ENCODE data around the gene CDK14.

The CDK14 gene

GRCh38 chr7:90856351-90857070 is 260.4 kb downstream of the CDK14 start:
- DNase-seq = no peak

- no peak for DNase-seq
These were observed 261.5 kb downstream of the CDK14 start for GRCh38 chr7:90857603-90858002.

DNA sequence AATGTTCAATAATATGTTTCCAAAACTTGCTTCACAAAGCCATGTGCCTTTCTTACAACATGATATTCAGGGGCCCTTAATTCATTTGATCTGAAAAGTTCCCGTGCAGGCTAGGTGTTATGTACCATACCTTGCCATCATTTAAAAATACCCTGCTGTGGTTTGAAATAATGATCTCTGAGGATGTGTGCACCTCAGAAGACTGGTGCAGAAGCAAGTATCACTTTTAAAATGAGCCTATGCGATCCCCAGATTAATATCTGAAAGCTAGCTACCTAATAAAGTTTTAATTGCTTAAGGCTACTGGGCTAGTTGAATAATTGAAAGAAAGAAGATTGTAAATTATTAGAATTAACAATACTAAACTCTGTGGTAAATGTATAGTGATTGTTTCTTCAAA is 262.4 kb downstream of the CDK14 start:
- DNase-seq = no peak

- DNase-seq = no peak
These were observed 263.4 kb downstream of the CDK14 start for GRCh38 chr7:90859521-90859920.

- no peak for DNase-seq
These were observed 268.0 kb downstream of the CDK14 start for GRCh38 chr7:90864088-90864487.

DNA sequence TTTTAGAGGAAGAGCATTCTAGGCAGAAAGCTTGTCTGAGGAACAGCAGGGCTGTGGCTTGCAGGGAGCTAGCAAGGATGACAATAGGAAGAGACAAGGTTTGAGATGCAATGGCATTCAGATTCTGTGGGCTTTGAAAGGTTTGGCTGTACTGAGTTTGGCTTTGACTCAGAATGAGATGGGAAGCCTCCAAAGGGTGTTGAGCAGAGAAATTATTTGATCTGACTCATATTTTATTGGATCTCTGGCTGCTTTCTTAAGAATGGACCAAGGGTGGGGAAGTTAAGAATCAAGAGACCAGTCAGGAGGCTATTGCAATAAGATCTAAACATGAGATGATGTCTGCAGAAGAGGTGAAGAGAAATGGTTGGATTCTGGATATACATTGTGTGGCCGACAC is 273.2 kb downstream of the CDK14 start:
- no peak for DNase-seq

DNA sequence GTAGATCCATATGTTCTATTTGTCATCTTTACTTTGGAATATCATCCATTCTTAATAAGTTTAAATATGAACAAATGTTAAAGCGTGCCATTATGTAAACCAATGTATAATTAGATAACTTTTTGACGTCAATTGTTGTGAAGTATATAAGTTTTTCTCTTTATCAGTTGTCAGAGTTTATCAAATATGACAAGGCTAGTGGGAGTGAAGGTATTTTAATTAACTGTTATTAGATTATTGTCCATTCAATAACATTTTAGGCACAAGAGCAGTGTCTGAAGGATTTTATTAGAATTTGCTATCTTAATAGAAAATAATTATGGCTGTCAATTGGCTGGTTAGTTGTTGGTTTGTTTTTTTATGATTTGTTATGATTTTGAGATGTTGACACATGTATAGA is 280.6 kb downstream of the CDK14 start:
- no peak for DNase-seq

DNA sequence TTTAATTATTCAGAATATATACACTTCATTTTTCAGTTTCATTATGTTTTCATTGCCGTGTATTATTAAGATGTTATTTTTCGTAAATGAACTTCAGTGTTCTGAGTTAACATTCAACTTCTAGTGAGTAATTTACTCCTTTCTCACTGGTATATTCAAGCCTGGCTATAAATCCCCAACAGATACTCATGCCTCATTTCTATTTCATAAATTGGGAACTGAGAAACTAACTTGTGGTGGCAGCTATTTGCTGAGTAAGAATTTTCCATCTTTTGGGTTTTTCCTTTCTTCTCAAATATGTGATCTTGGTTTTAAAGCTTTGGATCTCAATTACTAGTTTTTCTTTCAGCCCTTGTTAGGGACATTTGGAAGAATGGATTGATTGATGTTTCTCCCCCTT is 281.1 kb downstream of the CDK14 start:
- DNase-seq = no peak

- no peak for DNase-seq
These were observed 283.8 kb downstream of the CDK14 start for GRCh38 chr7:90879924-90880323.

DNA sequence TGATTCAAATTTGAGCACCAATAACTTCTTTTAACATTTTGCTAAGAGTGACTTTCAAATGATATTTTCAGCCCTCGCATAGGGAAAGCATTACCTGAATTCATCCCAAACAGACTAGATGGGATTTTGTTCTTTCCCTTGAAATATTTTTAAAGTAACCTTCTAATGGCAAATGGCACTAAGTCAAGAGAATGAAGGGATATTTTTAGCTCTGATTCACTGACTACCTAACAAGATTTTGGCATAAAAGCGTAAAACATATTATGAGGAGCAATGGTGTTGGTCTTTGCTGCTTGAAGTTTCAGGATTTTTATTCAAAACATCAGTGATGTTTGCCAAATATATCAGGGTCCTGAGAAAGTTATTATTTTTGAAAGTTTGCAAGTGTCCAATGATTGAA is 290.3 kb downstream of the CDK14 start:
- DNase-seq = no peak

- DNase-seq = no peak
These were observed 293.1 kb downstream of the CDK14 start for GRCh38 chr7:90889210-90889609.

DNA sequence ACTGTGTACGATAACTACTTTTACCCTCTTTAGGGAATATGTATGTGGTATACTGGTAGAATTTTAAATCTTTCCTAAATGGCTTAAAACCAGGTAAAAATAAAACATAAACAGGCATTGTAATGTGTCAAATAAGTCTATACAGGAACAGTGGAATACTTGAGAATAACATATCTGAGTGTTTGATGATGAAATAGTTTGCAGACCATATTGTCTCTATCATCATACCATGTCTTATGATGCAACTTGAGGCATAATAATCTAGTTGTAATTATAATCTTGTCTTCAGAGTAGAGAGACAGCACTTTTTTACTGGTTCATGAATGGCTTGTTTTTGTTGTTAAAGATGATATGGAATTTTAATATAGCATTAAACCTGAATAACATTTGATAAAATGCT is 293.5 kb downstream of the CDK14 start:
- DNase-seq = no peak

DNA sequence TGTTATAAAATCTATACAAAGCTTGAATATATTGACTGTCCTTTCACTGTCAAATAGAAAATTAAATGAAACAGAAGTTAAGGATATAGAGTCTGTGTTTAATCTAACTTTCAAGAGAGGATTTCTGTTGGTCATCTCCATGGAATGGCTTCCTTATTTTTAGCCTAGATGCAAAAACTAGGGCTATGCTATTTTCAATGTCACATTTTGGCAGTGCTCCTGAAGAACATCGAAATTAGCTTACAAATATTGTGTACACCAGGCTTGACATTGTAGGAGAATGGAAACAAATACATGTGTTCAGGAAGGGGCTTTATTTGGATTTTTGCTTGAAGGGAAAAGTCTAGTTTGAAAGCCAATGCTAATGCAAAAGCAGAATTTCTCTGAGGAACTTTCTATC is 295.4 kb downstream of the CDK14 start:
- DNase-seq = no peak

DNA sequence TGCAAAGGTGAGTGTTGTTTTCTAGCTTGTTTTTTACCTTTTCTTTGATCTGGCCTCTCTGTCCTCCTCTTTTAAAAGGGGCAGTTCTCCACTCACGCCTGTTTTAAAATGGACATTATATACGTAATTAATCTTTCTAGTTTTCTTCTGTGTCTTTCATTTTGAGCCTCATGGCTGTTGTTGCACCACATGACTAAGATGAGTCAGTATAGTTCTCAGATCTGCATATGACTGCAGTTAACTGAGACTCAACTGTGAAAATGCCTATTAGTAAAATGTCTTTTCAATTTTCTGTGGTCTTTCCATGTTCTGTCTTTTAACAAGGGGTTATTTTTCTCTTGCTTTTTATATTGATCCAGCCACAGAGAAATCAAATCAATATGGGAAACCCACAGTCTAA is 296.1 kb downstream of the CDK14 start:
- no peak for DNase-seq

DNA sequence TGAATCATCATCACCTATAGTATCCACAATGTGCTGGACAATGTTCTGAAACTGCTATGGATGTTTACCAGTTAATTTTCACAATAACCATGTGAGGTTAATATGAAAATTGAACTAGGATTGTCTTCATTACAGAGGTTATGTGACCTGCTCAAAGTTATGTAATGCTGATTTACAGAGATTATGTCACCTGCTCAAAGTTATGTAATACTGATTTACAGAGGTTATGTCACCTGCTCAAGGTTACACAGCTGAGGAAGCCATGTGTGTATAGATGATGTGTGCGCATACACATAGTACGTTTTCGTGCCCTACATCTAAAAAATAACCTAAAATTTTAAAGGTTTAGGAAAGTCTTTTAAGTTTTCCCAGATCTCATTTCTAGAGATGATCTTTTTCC is 298.0 kb downstream of the CDK14 start:
- no peak for DNase-seq

DNA sequence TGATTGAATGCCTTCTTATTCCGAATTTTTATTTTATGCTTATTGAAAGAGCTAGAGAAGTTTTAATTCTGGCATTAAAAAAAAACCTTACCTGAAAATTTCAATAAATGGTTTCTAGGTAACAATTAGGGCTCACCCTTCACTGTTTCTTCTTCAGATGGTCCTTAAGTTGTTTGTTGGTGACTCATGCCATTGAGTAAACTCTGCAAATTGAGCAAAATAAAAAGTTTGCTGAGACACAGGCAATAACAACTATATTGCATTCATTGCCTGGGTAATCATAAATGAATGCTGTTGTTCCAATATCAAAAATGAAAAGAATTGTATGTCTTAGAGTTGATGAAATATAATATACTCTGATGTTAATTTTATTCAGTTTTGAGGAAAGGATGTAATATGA is 300.3 kb downstream of the CDK14 start:
- no peak for DNase-seq

DNA sequence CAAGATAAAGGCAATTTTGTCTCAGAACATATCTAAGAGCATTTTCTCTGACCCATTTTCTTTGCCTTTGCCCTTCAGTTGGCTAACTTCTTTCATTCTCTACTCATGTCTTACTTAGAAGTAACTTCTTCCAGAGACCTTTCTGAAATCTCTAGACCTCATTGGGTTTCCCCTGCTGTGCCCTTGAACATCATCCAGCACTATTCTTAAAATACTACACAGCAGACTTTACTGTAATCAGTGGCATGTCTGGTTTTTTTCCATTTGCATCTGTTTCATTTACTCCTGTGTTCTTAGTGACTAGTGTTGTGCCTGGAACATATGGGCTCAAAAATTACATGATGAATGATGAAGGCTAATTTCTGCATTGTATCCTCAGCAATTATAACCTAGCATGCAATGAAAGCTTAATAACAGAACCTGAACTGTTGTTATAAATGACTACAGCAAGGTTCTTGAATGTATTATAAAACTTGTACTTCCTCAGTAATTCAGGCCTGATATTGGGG is 301.9 kb downstream of the CDK14 start:
- DNase-seq = no peak

DNA sequence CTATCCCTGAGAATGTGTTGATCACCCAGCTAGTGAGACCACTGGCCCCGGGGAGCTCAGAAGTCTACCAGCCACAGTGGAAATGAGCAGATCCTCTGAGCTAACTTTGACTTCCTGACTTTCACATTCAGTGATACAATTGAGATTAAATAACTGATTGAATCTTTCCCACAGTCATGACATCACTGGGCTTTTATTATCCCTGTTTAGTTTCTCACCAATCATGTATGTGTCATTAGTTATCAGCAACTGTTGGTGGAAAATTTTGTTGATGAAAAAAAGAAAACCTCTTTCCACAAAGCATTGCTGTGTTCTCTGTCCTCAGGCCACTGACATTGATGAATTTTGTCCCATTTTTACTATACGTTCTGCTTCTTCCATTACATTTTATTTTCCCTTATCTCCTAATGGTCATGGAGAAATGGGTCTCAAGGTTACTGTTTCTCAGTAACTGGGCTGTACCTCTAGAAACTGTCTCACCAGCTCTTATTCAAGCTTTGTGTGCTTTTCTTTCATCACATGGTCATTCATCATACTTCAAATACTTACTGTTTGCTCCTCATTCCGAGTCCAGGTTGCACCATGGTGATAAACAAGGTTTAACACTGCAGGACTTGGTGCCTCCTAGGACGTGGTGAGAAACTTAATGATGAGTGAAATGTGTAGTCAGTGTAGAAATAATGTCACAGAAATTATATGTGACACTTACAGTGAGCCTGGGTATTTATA is 304.7 kb downstream of the CDK14 start:
- DNase-seq = no peak

- no peak for DNase-seq
These were observed 307.7 kb downstream of the CDK14 start for GRCh38 chr7:90903841-90904240.

- no peak for DNase-seq
These were observed 314.0 kb downstream of the CDK14 start for GRCh38 chr7:90910136-90910535.

DNA sequence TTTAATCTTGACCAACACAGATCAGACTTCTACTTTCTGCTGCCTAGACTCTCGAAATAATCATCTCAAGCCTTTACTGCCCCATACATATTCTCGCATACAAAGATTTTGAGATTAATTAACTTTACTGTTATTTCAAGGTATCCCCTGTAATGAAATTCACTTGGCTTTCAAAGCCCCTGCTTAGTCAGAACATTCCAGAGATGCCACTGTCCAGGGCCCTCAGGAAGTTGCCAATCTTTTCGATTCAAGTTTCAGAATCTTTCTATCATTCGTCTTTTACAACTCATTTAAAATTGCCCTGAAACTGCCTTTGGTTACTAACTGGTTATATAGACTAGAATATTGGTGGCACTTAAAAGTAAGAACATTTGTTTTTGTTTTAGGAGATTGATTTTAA is 320.2 kb downstream of the CDK14 start:
- no peak for DNase-seq

DNA sequence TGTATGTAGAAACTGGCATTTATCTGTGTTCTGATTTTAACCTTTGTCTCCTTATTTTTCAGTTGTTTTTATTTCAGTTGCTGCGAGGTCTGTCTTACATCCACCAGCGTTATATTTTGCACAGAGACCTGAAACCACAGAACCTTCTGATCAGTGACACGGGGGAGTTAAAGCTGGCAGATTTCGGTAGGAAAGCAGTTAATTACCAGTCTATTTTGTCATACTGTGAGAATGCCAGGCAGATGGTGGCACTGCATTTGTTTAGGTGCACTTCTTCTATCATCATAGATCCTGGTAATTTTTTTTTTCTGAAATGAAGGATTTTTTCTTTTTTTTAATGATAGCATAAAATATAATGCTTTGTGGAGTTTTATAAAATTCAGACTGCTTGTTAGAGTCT is 321.4 kb downstream of the CDK14 start:
- DNase-seq = no peak

GRCh38 chr7:90918303-90918702 is 322.2 kb downstream of the CDK14 start:
- no peak for DNase-seq

DNA sequence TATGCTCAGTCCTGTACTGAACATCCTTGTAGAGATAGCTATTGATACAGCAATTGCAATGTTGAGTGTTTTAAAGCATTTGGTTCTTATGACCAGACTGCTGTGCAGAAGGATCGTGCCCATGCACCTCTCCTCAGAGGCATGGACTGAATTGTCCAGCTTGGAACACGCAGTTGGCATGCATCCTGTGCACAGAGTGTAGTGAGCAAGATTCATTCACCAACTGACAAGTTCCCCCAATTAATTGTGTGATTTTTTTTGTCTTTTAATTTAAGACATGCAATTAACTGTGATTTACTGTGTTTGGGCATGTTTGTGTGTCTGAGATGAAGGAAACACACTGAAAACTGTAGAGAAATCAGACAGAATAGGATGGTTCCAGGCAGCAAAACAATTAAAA is 323.7 kb downstream of the CDK14 start:
- no peak for DNase-seq

DNA sequence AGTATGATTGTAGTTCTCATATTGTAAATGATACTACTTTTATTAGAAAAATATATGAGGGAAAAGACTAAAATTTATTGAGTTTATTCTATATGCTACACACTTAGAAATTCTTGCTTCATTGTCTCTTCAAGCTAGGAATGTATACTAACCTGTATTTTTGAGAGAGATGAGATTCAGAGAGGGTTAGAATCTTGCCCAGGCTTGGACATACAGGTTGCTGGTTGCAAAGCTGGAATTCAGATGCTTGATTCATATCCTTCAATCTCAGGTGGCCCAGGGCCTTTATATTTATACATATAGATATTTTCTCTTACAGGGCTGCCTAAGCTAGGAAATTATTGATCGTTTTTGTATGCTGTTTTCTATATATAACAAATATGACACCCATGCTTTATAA is 324.2 kb downstream of the CDK14 start:
- no peak for DNase-seq

Measured in CD4-positive, alpha-beta T cell treated with Interleukin-21 for 1 hour (primary cell).